WTC11 (cell line): ENCODE results near the gene MEGF8. TPM values are rescaled to one million over a fixed set of nuclear protein-coding genes. Genes with fewer than 3 reads are reported as not detected.

ENCODE experiments used
- ATAC-seq: fragments of 200-7000 bp; cut with Tn5 transposase; 2 replicates; pipeline ENCODE4 v1.10.0; 2021; ENCODE audit warnings: mild to moderate bottlenecking, moderate library complexity
- CTCF ChIA-PET: fragments of 300-600 bp; sonication (Branson Sonifier 250); formaldehyde crosslinking; loops from one replicate; lab custom pipeline; 2021; ENCODE audit warnings: antibody characterized with exemption; lab: Charles Lee
- POLR2A ChIA-PET: fragments of 350-600 bp; sonication (Branson Sonifier 250); formaldehyde crosslinking; loops from one replicate; lab custom pipeline; 2021; ENCODE audit warnings: antibody characterized with exemption; lab: Charles Lee
- DNase-seq: peaks from one replicate; pipeline ENCODE4 v3.0.0; 2021; ENCODE audit warnings: low spot score
- H3K27ac Mint-ChIP-seq: 2 replicates; pipeline ENCODE4 v1.8.0; 2021; ENCODE audit warnings: mixed read lengths
- H3K27me3 Mint-ChIP-seq: 2 replicates; pipeline ENCODE4 v1.8.0; 2021; ENCODE audit warnings: low read depth, mild to moderate bottlenecking, moderate library complexity, mixed read lengths
- H3K36me3 Mint-ChIP-seq: 2 replicates; pipeline ENCODE4 v1.8.0; 2021; ENCODE audit warnings: mixed read lengths
- H3K4me1 Mint-ChIP-seq: 2 replicates; pipeline ENCODE4 v1.8.0; 2022; ENCODE audit warnings: mixed read lengths
- H3K4me3 Mint-ChIP-seq: 2 replicates; pipeline ENCODE4 v1.8.0; 2021; ENCODE audit warnings: mild to moderate bottlenecking, moderate library complexity, mixed read lengths
- H3K9me3 Mint-ChIP-seq: 2 replicates; pipeline ENCODE4 v1.8.0; 2021; ENCODE audit warnings: mixed read lengths
- ATF2 ChIP-seq: sonication (generic); formaldehyde crosslinking; IDR thresholded peaks from 2 replicates; pipeline ENCODE4 v1.8.1; 2022; ENCODE audit warnings: low read depth, missing genetic modification reagents, borderline replicate concordance
- CREM ChIP-seq: sonication (generic); formaldehyde crosslinking; IDR thresholded peaks from 2 replicates; pipeline ENCODE4 v1.8.1; 2022; ENCODE audit warnings: mild to moderate bottlenecking, missing genetic modification reagents, moderate library complexity
- FOXK1 ChIP-seq: sonication (generic); formaldehyde crosslinking; IDR thresholded peaks from 2 replicates; pipeline ENCODE4 v1.8.0; 2022; ENCODE audit warnings: mild to moderate bottlenecking, moderate library complexity, missing genetic modification reagents
- HMGXB4 ChIP-seq: sonication (generic); formaldehyde crosslinking; IDR thresholded peaks from 2 replicates; pipeline ENCODE4 v1.8.1; 2023; ENCODE audit warnings: mild to moderate bottlenecking, moderate library complexity, missing genetic modification reagents
- JUN ChIP-seq: sonication (generic); formaldehyde crosslinking; IDR thresholded peaks from 2 replicates; pipeline ENCODE4 v1.8.0; 2023; ENCODE audit warnings: mild to moderate bottlenecking, missing genetic modification reagents
- KAT7 ChIP-seq: sonication (generic); formaldehyde crosslinking; IDR thresholded peaks from 2 replicates; pipeline ENCODE4 v1.8.1; 2023; ENCODE audit warnings: missing genetic modification reagents, mild to moderate bottlenecking, borderline replicate concordance
- MAX ChIP-seq: sonication (generic); formaldehyde crosslinking; IDR thresholded peaks from 2 replicates; pipeline ENCODE4 v1.8.0; 2022; ENCODE audit warnings: mild to moderate bottlenecking, missing genetic modification reagents
- MYBL2 ChIP-seq: sonication (generic); formaldehyde crosslinking; IDR thresholded peaks from 2 replicates; pipeline ENCODE4 v1.8.1; 2023; ENCODE audit warnings: mild to moderate bottlenecking, moderate library complexity, missing genetic modification reagents
- NFYB ChIP-seq: sonication (generic); formaldehyde crosslinking; conservative IDR thresholded peaks from 2 replicates; pipeline ENCODE4 v1.8.0; 2022; ENCODE audit warnings: low read depth, missing genetic modification reagents
- NR2C2 ChIP-seq: sonication (generic); formaldehyde crosslinking; IDR thresholded peaks from 2 replicates; pipeline ENCODE4 v1.8.0; 2022; ENCODE audit warnings: mild to moderate bottlenecking, missing genetic modification reagents
- OVOL2 ChIP-seq: fragments of 250-450 bp; sonication (Bioruptor Pico); IDR thresholded peaks from 2 replicates; pipeline ENCODE4 v1.9.0; 2021; ENCODE audit warnings: mild to moderate bottlenecking, borderline replicate concordance
- SOX15 ChIP-seq: fragments of 250-450 bp; sonication (Bioruptor Pico); IDR thresholded peaks from 2 replicates; pipeline ENCODE4 v1.9.0; 2021; ENCODE audit warnings: mild to moderate bottlenecking
- ZBTB21 ChIP-seq: sonication (generic); formaldehyde crosslinking; IDR thresholded peaks from 2 replicates; pipeline ENCODE4 v1.8.1; 2023; ENCODE audit warnings: mild to moderate bottlenecking, missing genetic modification reagents, borderline replicate concordance
- ZNF121 ChIP-seq: sonication (generic); formaldehyde crosslinking; IDR thresholded peaks from 2 replicates; pipeline ENCODE4 v1.8.0; 2023; ENCODE audit warnings: missing genetic modification reagents
- ZNF138 ChIP-seq: sonication (generic); formaldehyde crosslinking; conservative IDR thresholded peaks from 2 replicates; pipeline ENCODE4 v1.8.1; 2022; ENCODE audit warnings: mild to moderate bottlenecking, moderate library complexity, missing genetic modification reagents
- ZNF232 ChIP-seq: sonication (generic); formaldehyde crosslinking; IDR thresholded peaks from 2 replicates; pipeline ENCODE4 v1.8.0; 2022; ENCODE audit warnings: mild to moderate bottlenecking, missing genetic modification reagents
- ZNF671 ChIP-seq: fragments of 250-450 bp; sonication (Bioruptor Pico); IDR thresholded peaks from 2 replicates; pipeline ENCODE4 v1.8.0; 2021; ENCODE audit warnings: mild to moderate bottlenecking
- total RNA-seq: library from RNA; stranded (reverse); gene quantifications from 3 replicates; pipeline ENCODE4 v1.2.3, GENCODE V29; 2021
- TF ChIP-seq, protein P1 (sequence below): sonication (generic); formaldehyde crosslinking; IDR thresholded peaks from 2 replicates; pipeline ENCODE4 v1.8.0; 2023; ENCODE audit warnings: missing genetic modification reagents
- TF ChIP-seq, protein P2 (sequence below): sonication (generic); formaldehyde crosslinking; conservative IDR thresholded peaks from 2 replicates; pipeline ENCODE4 v1.8.1; 2022; ENCODE audit warnings: mild to moderate bottlenecking, missing genetic modification reagents
- TF ChIP-seq, protein P3 (sequence below): sonication (generic); formaldehyde crosslinking; IDR thresholded peaks from 2 replicates; pipeline ENCODE4 v1.8.1; 2022; ENCODE audit warnings: low read depth, mild to moderate bottlenecking, moderate library complexity, missing genetic modification reagents, borderline replicate concordance
- TF ChIP-seq, protein P4 (sequence below): sonication (generic); formaldehyde crosslinking; conservative IDR thresholded peaks from 2 replicates; pipeline ENCODE4 v1.8.1; 2023; ENCODE audit warnings: mild to moderate bottlenecking, low read depth, missing genetic modification reagents, moderate library complexity
- TF ChIP-seq, protein P5 (sequence below): fragments of 250-450 bp; sonication (Bioruptor Pico); IDR thresholded peaks from 2 replicates; pipeline ENCODE4 v1.9.0; 2021; ENCODE audit warnings: moderate library complexity, mild to moderate bottlenecking, inconsistent platforms, borderline replicate concordance

The MEGF8 gene
- total RNA-seq, 1 experiment from 2014 or later = 42.1 TPM

DNA sequence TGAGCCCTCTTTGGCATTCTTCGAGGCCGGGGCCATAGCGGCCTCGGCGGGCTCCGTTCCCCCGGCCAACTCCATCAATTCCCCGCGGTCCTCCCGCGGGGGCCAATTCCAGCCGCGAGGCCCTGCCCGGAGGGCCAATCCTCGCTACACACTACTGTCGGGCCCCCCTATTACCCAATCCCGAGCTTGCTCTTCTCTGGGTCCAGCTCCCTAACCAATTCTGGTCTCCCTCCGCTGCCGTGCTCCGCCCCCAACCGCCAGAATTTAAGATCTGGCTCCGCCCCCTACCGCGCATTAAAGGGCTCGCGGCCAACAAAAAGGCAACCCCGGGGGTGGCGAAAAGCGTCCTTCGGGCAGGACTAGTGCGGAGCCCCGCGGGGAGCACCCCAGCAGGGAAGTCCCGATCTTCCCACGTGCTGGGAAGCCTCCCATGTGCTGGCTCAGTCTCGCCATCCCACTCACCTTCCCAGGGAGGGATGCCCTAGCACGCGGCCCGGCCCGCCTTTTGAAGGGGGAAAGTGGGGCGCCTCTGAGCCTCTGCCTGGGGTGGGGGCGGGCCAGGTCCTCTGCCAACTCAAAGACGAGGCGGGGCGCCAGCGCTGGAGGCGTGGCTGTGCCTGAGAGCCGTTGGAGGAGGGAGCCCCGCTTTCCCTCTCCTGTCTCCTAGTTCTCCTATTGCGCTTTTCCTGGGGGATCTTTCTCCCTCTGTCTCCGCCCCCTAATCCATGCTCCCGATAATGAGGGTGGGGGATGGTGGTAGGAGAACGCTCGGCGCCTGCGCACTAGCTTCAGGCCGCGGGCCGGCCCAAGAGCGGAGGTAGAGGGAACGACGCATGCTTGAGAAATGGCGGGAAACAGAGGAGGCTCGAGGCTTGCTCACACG lies 98.3 kb downstream of the MEGF8 start (continued):
- TF ChIP-seq MAX (CRISPR knock-in tag) (peak; percentile 100), CREM (CRISPR knock-in tag) (peak; percentile 75; the same call in 1 of the 2 replicates), ZBTB21 (CRISPR knock-in tag) (peak; percentile 73; the same call in 1 of the 2 replicates), ZNF671 (CRISPR knock-in tag) (no peak), SOX15 (CRISPR knock-in tag) (no peak), HMGXB4 (CRISPR knock-in tag) (no peak; the same call in 1 of the 2 replicates), ZNF138 (CRISPR knock-in tag) (0 out of 2 replicates have a peak, but pooled peaks have one; percentile 83), FOXK1 (peak; percentile 82), KAT7 (CRISPR knock-in tag) (no peak), ZNF121 (CRISPR knock-in tag) (no peak), OVOL2 (CRISPR knock-in tag) (no peak)
- TF ChIP-seq, protein P1, sequence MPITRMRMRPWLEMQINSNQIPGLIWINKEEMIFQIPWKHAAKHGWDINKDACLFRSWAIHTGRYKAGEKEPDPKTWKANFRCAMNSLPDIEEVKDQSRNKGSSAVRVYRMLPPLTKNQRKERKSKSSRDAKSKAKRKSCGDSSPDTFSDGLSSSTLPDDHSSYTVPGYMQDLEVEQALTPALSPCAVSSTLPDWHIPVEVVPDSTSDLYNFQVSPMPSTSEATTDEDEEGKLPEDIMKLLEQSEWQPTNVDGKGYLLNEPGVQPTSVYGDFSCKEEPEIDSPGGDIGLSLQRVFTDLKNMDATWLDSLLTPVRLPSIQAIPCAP (CRISPR knock-in tag) = 0 out of 2 replicates have a peak, but pooled peaks have one; percentile 64
- TF ChIP-seq, protein P2, sequence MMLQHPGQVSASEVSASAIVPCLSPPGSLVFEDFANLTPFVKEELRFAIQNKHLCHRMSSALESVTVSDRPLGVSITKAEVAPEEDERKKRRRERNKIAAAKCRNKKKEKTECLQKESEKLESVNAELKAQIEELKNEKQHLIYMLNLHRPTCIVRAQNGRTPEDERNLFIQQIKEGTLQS = no peak

DNA sequence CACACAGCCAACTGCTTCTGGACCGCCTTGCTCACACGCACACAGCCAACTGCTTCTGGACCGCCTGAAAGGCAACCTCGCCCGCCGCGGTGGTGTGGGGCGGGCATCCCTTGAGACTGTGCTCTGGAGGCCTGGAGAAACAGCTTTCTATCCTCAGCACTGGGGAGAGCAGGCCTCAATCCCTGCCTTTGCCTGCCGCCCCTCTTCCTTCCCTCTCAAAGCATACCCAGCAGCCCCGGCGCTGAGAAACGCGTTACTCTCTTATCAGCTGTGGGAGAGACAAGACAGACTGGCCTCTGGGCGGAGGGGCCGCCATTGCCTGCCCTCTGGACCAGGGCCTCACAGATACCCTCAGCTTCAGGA lies 98.9 kb downstream of the MEGF8 start:
- no peak overlapping the region for H3K27ac Mint-ChIP-seq
- peak overlapping the region; percentile 82 for H3K4me3 Mint-ChIP-seq
- H3K36me3 Mint-ChIP-seq = no peaks in the 10 kb centered on the region; the same call in 1 of the 2 replicates
- ATAC-seq (no peak), DNase-seq (no peak)
- H3K9me3 Mint-ChIP-seq = peaks cover 6% of the 10 kb centered on the region
- H3K4me1 Mint-ChIP-seq = peaks cover 31% of the 10 kb centered on the region
- H3K27me3 Mint-ChIP-seq = peaks cover 99% of the 10 kb centered on the region
- CTCF ChIA-PET = interaction anchor here (0.6 to 5.2 kb wide), 21 partner anchors 8 to 311 kb away, joined by 3 to 81 read pairs (median 4); partner anchors contain the start of gene CXCL17
- POLR2A ChIA-PET = interaction anchor here (1.3 to 2.2 kb wide), 4 partner anchors 9 to 23 kb away, joined by 4 to 13 read pairs (median 8); no protein-coding TSS in a partner anchor
- TF ChIP-seq, protein P3, sequence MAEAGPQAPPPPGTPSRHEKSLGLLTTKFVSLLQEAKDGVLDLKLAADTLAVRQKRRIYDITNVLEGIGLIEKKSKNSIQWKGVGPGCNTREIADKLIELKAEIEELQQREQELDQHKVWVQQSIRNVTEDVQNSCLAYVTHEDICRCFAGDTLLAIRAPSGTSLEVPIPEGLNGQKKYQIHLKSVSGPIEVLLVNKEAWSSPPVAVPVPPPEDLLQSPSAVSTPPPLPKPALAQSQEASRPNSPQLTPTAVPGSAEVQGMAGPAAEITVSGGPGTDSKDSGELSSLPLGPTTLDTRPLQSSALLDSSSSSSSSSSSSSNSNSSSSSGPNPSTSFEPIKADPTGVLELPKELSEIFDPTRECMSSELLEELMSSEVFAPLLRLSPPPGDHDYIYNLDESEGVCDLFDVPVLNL (CRISPR knock-in tag) = 0 out of 2 replicates have a peak, but pooled peaks have one; percentile 45
- TF ChIP-seq, protein P4, sequence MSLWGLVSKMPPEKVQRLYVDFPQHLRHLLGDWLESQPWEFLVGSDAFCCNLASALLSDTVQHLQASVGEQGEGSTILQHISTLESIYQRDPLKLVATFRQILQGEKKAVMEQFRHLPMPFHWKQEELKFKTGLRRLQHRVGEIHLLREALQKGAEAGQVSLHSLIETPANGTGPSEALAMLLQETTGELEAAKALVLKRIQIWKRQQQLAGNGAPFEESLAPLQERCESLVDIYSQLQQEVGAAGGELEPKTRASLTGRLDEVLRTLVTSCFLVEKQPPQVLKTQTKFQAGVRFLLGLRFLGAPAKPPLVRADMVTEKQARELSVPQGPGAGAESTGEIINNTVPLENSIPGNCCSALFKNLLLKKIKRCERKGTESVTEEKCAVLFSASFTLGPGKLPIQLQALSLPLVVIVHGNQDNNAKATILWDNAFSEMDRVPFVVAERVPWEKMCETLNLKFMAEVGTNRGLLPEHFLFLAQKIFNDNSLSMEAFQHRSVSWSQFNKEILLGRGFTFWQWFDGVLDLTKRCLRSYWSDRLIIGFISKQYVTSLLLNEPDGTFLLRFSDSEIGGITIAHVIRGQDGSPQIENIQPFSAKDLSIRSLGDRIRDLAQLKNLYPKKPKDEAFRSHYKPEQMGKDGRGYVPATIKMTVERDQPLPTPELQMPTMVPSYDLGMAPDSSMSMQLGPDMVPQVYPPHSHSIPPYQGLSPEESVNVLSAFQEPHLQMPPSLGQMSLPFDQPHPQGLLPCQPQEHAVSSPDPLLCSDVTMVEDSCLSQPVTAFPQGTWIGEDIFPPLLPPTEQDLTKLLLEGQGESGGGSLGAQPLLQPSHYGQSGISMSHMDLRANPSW (CRISPR knock-in tag) = no peak
- no peak; the same call in 1 of the 2 replicates for TF ChIP-seq NFYB (CRISPR knock-in tag)
- TF ChIP-seq, protein P5, sequence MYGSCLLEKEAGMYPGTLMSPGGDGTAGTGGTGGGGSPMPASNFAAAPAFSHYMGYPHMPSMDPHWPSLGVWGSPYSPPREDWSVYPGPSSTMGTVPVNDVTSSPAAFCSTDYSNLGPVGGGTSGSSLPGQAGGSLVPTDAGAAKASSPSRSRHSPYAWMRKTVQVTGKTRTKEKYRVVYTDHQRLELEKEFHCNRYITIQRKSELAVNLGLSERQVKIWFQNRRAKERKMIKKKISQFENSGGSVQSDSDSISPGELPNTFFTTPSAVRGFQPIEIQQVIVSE (CRISPR knock-in tag) = no peak
- 0 out of 2 replicates have a peak, but pooled peaks have one; percentile 45 for TF ChIP-seq NR2C2 (CRISPR knock-in tag)
- no peak for TF ChIP-seq ZNF232 (CRISPR knock-in tag)
- 0 out of 2 replicates have a peak, but pooled peaks have one; percentile 68 for TF ChIP-seq HMGXB4 (CRISPR knock-in tag)
- TF ChIP-seq ATF2 (CRISPR knock-in tag) = peak; percentile 56; the same call in 1 of the 2 replicates
- peak; percentile 42; the same call in 1 of the 2 replicates for TF ChIP-seq JUN (CRISPR knock-in tag)
- TF ChIP-seq MYBL2 (CRISPR knock-in tag) = peak; percentile 10; the same call in 1 of the 2 replicates
